Nephron progenitor cell (in vitro differentiated cells): ENCODE results near the gene MDK.

ENCODE experiments used
- DNase-seq: peaks from one replicate; pipeline ENCODE4 v3.0.0; 2021
- H3K27ac Mint-ChIP-seq: 2 replicates; pipeline ENCODE4 v1.8.0; 2021; ENCODE audit warnings: mild to moderate bottlenecking, moderate library complexity, mixed read lengths
- H3K27me3 Mint-ChIP-seq: 2 replicates; pipeline ENCODE4 v1.8.0; 2021; ENCODE audit warnings: mild to moderate bottlenecking, low read depth, mixed read lengths; ENCODE audit not compliant: poor library complexity
- H3K36me3 Mint-ChIP-seq: 2 replicates; pipeline ENCODE4 v1.8.0; 2021; ENCODE audit warnings: low read depth, mixed read lengths
- H3K4me1 Mint-ChIP-seq: 2 replicates; pipeline ENCODE4 v1.8.0; 2021; ENCODE audit warnings: mixed read lengths
- H3K4me3 Mint-ChIP-seq: 2 replicates; pipeline ENCODE4 v1.8.0; 2021; ENCODE audit warnings: mild to moderate bottlenecking, moderate library complexity, mixed read lengths
- H3K9me3 Mint-ChIP-seq: 2 replicates; pipeline ENCODE4 v1.8.0; 2021; ENCODE audit warnings: mild to moderate bottlenecking, moderate library complexity, mixed read lengths
- CTCF ChIP-seq: fragments of 200-600 bp; sonication (generic); IDR thresholded peaks from 2 replicates; pipeline ENCODE4 v1.5.0; 2021; ENCODE audit warnings: antibody characterized with exemption

MDK gene

GRCh38 chr11:46335271-46335670 is 46.2 kb upstream of the MDK start:
- Mint-ChIP-seq H3K27ac (no peak overlapping the region), H3K4me3 (no peak overlapping the region), H3K36me3 (no peaks in the 10 kb centered on the region), H3K27me3 (peaks cover 53% of the 10 kb centered on the region), H3K4me1 (peaks cover 70% of the 10 kb centered on the region), H3K9me3 (no peaks in the 10 kb centered on the region)
- DNase-seq: no peak
- TF ChIP-seq CTCF: no peak

GRCh38 chr11:46335890-46336562 is 45.4 kb upstream of the MDK start:
- H3K36me3 Mint-ChIP-seq: no peaks in the 10 kb centered on the region
- no peaks in the 10 kb centered on the region for H3K9me3 Mint-ChIP-seq
- H3K4me1 Mint-ChIP-seq: peaks cover 65% of the 10 kb centered on the region
- no peak overlapping the region for H3K4me3 Mint-ChIP-seq
- no peak for DNase-seq
- TF ChIP-seq CTCF: no peak
- H3K27me3 Mint-ChIP-seq: peaks cover 54% of the 10 kb centered on the region
- H3K27ac Mint-ChIP-seq: peak overlapping the region; percentile 47

- Mint-ChIP-seq H3K27me3 (peaks cover 51% of the 10 kb centered on the region), H3K4me3 (no peak overlapping the region), H3K36me3 (no peaks in the 10 kb centered on the region), H3K9me3 (no peaks in the 10 kb centered on the region), H3K27ac (no peak overlapping the region), H3K4me1 (peaks cover 65% of the 10 kb centered on the region)
- TF ChIP-seq CTCF: no peak
- no peak for DNase-seq
These were observed 44.8 kb upstream of the MDK start for GRCh38 chr11:46336563-46337180.

- peaks cover 68% of the 10 kb centered on the region for H3K4me1 Mint-ChIP-seq
- H3K27ac Mint-ChIP-seq: no peak overlapping the region
- no peak overlapping the region for H3K4me3 Mint-ChIP-seq
- TF ChIP-seq CTCF: no peak
- H3K9me3 Mint-ChIP-seq: no peaks in the 10 kb centered on the region
- DNase-seq: no peak
- no peaks in the 10 kb centered on the region for H3K36me3 Mint-ChIP-seq
- H3K27me3 Mint-ChIP-seq: peaks cover 41% of the 10 kb centered on the region
These were observed 43.7 kb upstream of the MDK start for GRCh38 chr11:46337626-46338345.

GRCh38 chr11:46338636-46338987 is 42.9 kb upstream of the MDK start:
- peak overlapping the region; percentile 64 for H3K4me3 Mint-ChIP-seq
- H3K27me3 Mint-ChIP-seq: peaks cover 34% of the 10 kb centered on the region
- H3K27ac Mint-ChIP-seq: no peak overlapping the region
- no peaks in the 10 kb centered on the region for H3K36me3 Mint-ChIP-seq
- peaks cover 76% of the 10 kb centered on the region for H3K4me1 Mint-ChIP-seq
- no peaks in the 10 kb centered on the region for H3K9me3 Mint-ChIP-seq
- DNase-seq: no peak
- no peak for TF ChIP-seq CTCF
